ENCODE data around the gene CDH1. TPM values are rescaled to one million over a fixed set of nuclear protein-coding genes. Genes with fewer than 3 reads are reported as not detected.

CDH1 gene
- polyA plus RNA-seq, 1 experiment = 0.06 TPM

- ChIA-PET CTCF (interaction anchor here (1.2 kb wide), 1 partner anchor 28 kb away, joined by 3 read pairs; no protein-coding TSS in a partner anchor), POLR2A (no interaction called here)
- no peak for DNase-seq (ENCODE audit: low read depth, low spot score)
Measured at GRCh38 chr16:68806981-68807380, 69.9 kb downstream of the CDH1 start.

GRCh38 chr16:68814516-68814915 is 77.4 kb downstream of the CDH1 start:
- no peak for DNase-seq (ENCODE audit: low read depth, low spot score)
- Histone ChIP-seq H3K27me3 (ENCODE audit: control insufficient read depth, insufficient read depth, low read length) (peaks cover 14% of the 10 kb centered on the region), H3K4me3 (ENCODE audit: low read depth, low read length) (no peak overlapping the region), H3K27ac (ENCODE audit: low read depth, low read length) (no peak overlapping the region), H3K9me3 (ENCODE audit: control insufficient read depth, insufficient read depth, low read length) (no peaks in the 10 kb centered on the region; the same call in 1 of the 2 replicates)
- TF ChIP-seq, protein P1, sequence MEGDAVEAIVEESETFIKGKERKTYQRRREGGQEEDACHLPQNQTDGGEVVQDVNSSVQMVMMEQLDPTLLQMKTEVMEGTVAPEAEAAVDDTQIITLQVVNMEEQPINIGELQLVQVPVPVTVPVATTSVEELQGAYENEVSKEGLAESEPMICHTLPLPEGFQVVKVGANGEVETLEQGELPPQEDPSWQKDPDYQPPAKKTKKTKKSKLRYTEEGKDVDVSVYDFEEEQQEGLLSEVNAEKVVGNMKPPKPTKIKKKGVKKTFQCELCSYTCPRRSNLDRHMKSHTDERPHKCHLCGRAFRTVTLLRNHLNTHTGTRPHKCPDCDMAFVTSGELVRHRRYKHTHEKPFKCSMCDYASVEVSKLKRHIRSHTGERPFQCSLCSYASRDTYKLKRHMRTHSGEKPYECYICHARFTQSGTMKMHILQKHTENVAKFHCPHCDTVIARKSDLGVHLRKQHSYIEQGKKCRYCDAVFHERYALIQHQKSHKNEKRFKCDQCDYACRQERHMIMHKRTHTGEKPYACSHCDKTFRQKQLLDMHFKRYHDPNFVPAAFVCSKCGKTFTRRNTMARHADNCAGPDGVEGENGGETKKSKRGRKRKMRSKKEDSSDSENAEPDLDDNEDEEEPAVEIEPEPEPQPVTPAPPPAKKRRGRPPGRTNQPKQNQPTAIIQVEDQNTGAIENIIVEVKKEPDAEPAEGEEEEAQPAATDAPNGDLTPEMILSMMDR (IDR thresholded peaks at IDR 0.05; ENCODE audit: low read depth, low read length) = no peak
- POLR2A ChIA-PET = no interaction called here
- CTCF ChIA-PET = interaction anchor here (1.4 kb wide), 1 partner anchor 14 kb away, joined by 4 read pairs; no protein-coding TSS in a partner anchor

More at GRCh38 chr16:68806981-68807380, 69.9 kb downstream of the CDH1 start:
- TF ChIP-seq, protein P1 (IDR thresholded peaks at IDR 0.05; ENCODE audit: low read depth, low read length) = no peak
- Histone ChIP-seq H3K4me3 (ENCODE audit: low read depth, low read length) (no peak overlapping the region), H3K9me3 (ENCODE audit: control insufficient read depth, insufficient read depth, low read length) (no peaks in the 10 kb centered on the region), H3K27ac (ENCODE audit: low read depth, low read length) (no peak overlapping the region), H3K27me3 (ENCODE audit: control insufficient read depth, insufficient read depth, low read length) (peaks cover 5% of the 10 kb centered on the region)

DNA sequence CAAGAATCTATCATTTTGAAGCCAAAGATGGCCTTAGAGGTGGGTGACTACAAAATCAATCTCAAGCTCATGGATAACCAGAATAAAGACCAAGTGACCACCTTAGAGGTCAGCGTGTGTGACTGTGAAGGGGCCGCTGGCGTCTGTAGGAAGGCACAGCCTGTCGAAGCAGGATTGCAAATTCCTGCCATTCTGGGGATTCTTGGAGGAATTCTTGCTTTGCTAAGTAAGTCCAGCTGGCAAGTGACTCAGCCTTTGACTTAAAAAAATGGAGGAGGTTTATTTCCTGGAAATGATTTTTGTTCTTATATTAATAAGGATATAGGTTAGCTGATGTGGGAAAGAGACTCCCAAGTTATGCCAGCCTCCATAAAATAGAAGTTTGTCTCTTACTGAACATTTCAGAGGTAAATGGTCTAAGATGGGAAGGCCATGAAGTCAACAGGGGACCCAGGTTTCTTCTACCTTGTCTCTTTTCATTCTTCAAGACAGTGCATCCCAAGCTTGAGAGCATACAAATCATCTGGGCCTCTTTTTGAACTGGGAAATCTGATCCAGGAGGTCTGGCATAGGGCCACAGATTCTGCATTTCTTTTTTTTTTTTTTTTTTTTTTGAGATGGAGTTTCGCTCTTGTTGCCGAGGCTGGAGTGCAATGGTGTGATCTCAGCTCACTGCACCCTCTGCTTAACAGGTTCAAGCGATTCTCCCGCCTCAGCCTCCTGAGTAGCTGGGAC is 86.5 kb downstream of the CDH1 start:
- DNase-seq (ENCODE audit: low read depth, low spot score) = peak; percentile 69
- no peak overlapping the region for H3K4me3 ChIP-seq (ENCODE audit: low read depth, low read length)
- ChIA-PET CTCF (interaction anchor here (0.7 to 1.8 kb wide), 7 partner anchors 20 to 301 kb away, joined by 3 to 10 read pairs (median 4); partner anchors contain the start of gene TANGO6), POLR2A (interaction anchor here (0.6 to 0.7 kb wide), 3 partner anchors 18 to 92 kb away, joined by 3 to 9 read pairs (median 7); no protein-coding TSS in a partner anchor)
- no peaks in the 10 kb centered on the region for H3K27me3 ChIP-seq (ENCODE audit: control insufficient read depth, insufficient read depth, low read length)
- H3K27ac ChIP-seq (ENCODE audit: low read depth, low read length) = peak overlapping the region; percentile 87
- peaks cover 6% of the 10 kb centered on the region for H3K9me3 ChIP-seq (ENCODE audit: control insufficient read depth, insufficient read depth, low read length)
- TF ChIP-seq, protein P1 (IDR thresholded peaks at IDR 0.05; ENCODE audit: low read depth, low read length) = no peak

DNA sequence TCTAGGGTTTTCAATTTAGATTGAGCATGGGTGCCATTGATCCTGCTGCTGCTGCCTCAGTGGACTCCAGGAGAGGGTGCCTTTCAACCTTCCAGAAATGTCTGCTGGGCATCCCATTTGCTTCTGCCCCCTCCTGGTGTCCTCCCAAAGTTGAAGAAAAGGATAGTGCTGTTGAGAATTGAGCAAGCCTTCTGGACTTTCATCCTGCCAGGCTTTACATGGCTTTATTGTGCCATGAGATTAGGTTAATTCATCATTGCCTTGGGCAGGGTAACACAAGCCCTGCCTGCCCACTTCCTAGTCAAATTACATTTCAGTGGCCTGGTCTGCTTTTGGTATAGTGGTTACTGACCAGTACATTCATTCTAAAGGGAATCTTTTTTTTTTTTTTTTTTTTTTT is 88.3 kb downstream of the CDH1 start:
- POLR2A ChIA-PET = no interaction called here
- Histone ChIP-seq H3K4me3 (ENCODE audit: low read depth, low read length) (no peak overlapping the region), H3K27me3 (ENCODE audit: control insufficient read depth, insufficient read depth, low read length) (peaks cover 2% of the 10 kb centered on the region), H3K9me3 (ENCODE audit: control insufficient read depth, insufficient read depth, low read length) (peaks cover 6% of the 10 kb centered on the region), H3K27ac (ENCODE audit: low read depth, low read length) (no peak overlapping the region)
- CTCF ChIA-PET = no interaction called here
- TF ChIP-seq, protein P1 (IDR thresholded peaks at IDR 0.05; ENCODE audit: low read depth, low read length) = no peak
- no peak for DNase-seq (ENCODE audit: low read depth, low spot score)

GRCh38 chr16:68826652-68827051 is 89.6 kb downstream of the CDH1 start:
- TF ChIP-seq, protein P1 (IDR thresholded peaks at IDR 0.05; ENCODE audit: low read depth, low read length) = no peak

More at GRCh38 chr16:68826652-68827051, 89.6 kb downstream of the CDH1 start:
- CTCF ChIA-PET = no interaction called here
- Histone ChIP-seq H3K27ac (ENCODE audit: low read depth, low read length) (no peak overlapping the region), H3K9me3 (ENCODE audit: control insufficient read depth, insufficient read depth, low read length) (peaks cover 6% of the 10 kb centered on the region), H3K27me3 (ENCODE audit: control insufficient read depth, insufficient read depth, low read length) (peaks cover 2% of the 10 kb centered on the region), H3K4me3 (ENCODE audit: low read depth, low read length) (no peak overlapping the region)
- DNase-seq (ENCODE audit: low read depth, low spot score) = no peak
- POLR2A ChIA-PET = no interaction called here
